Measurements from ENCODE around the gene CLASP1.

CLASP1 gene

GRCh38 chr2:121640380-121641316, 8.6 kb downstream of the CLASP1 start:
- TF ChIP-seq CTCF (IDR thresholded peaks at IDR 0.05) = no peak

- no peak for TF ChIP-seq CTCF (IDR thresholded peaks at IDR 0.05)
Observed at GRCh38 chr2:121638333-121638732, 10.9 kb downstream of the CLASP1 start.

- no peak for TF ChIP-seq CTCF (IDR thresholded peaks at IDR 0.05)
Observed at GRCh38 chr2:121635371-121635770, 13.9 kb downstream of the CLASP1 start.

GRCh38 chr2:121634354-121635307, 14.6 kb downstream of the CLASP1 start:
- no peak for TF ChIP-seq CTCF (IDR thresholded peaks at IDR 0.05)

- TF ChIP-seq CTCF (IDR thresholded peaks at IDR 0.05) = no peak
Observed at GRCh38 chr2:121633463-121633862, 15.8 kb downstream of the CLASP1 start.

- no peak for TF ChIP-seq CTCF (IDR thresholded peaks at IDR 0.05)
Observed at GRCh38 chr2:121627525-121628050, 21.7 kb downstream of the CLASP1 start.

GRCh38 chr2:121626777-121627524, 22.3 kb downstream of the CLASP1 start:
- TF ChIP-seq CTCF (IDR thresholded peaks at IDR 0.05) = no peak
